ENCODE measurements around the gene WTIP.

GRCh38 chr19:34534206-34534605 lies 52.6 kb downstream of the WTIP start:
- TF ChIP-seq CTCF (IDR thresholded peaks at IDR 0.05) (no peak), POLR2AphosphoS5 (IDR thresholded peaks at IDR 0.05) (no peak), POLR2A (IDR thresholded peaks at IDR 0.05) (no peak)
